CD4-positive, alpha-beta T cell (primary cell): Measurements from ENCODE around the gene SLC5A2. TPM values are rescaled to one million over a fixed set of nuclear protein-coding genes. Genes with fewer than 3 reads are reported as not detected.

Source experiments
- ATAC-seq: fragments of 200-7000 bp; cut with Tn5 transposase; one replicate; pipeline ENCODE4 v1.10.0; 2022; ENCODE audit warnings: mild to moderate bottlenecking; ENCODE audit not compliant: poor library complexity
- CTCF ChIA-PET: fragments of 350-600 bp; sonication (Branson Sonifier 250); formaldehyde crosslinking; loops from one replicate; lab custom pipeline; 2021; ENCODE audit warnings: antibody characterized with exemption, inconsistent platforms; lab: Charles Lee
- POLR2A ChIA-PET: fragments of 350-600 bp; sonication (Branson Sonifier 250); formaldehyde crosslinking; loops from one replicate; lab custom pipeline; 2021; ENCODE audit warnings: antibody characterized with exemption, inconsistent platforms; lab: Charles Lee
- DNase-seq, 14 experiments: peaks; one replicate each; pipeline ENCODE4 v3.0.0-alpha.2; 2013 to 2020; ENCODE audit warnings: mixed read lengths in 2 of 14
- H3K27ac ChIP-seq, 2 donors: one replicate each; pipeline versions ENCODE4 v1.5.1 to v1.7.0; 2013; ENCODE audit warnings: low read length in 2 of 2, low read depth in 1 of 2, mild to moderate bottlenecking in 1 of 2
- H3K27me3 ChIP-seq, 2 experiments: 1 replicate in 1 of 2; 2 replicates in 1 of 2; pipeline versions ENCODE4 v1.6.1 to v1.7.0; 2013; ENCODE audit warnings: low read length in 2 of 2, control low read depth in 1 of 2, mild to moderate bottlenecking in 1 of 2, moderate library complexity in 1 of 2; ENCODE audit not compliant: insufficient read depth in 2 of 2, control insufficient read depth in 1 of 2
- H3K36me3 ChIP-seq: one replicate; pipeline ENCODE4 v1.6.1; 2013; ENCODE audit warnings: low read length, control low read depth; ENCODE audit not compliant: insufficient read depth
- H3K4me1 ChIP-seq: one replicate; pipeline ENCODE4 v1.6.1; 2013; ENCODE audit warnings: low read length, control low read depth; ENCODE audit not compliant: insufficient read depth
- H3K4me3 ChIP-seq: one replicate; pipeline ENCODE4 v1.5.1; 2013; ENCODE audit warnings: mild to moderate bottlenecking, low read length, moderate library complexity
- H3K9me3 ChIP-seq, 2 experiments: 1 replicate in 1 of 2; 2 replicates in 1 of 2; pipeline versions ENCODE4 v1.6.1 to v1.7.0; 2013; ENCODE audit warnings: low read length in 2 of 2, mild to moderate bottlenecking in 2 of 2, control low read depth in 1 of 2, moderate library complexity in 1 of 2; ENCODE audit not compliant: control insufficient read depth in 1 of 2, insufficient read depth in 1 of 2
- H3K27ac Mint-ChIP-seq: one replicate; pipeline ENCODE4 v1.8.0; 2020; ENCODE audit warnings: mixed read lengths
- H3K27me3 Mint-ChIP-seq: one replicate; pipeline ENCODE4 v1.8.0; 2021; ENCODE audit warnings: mixed read lengths
- H3K36me3 Mint-ChIP-seq: one replicate; pipeline ENCODE4 v1.8.0; 2021; ENCODE audit warnings: low read depth, mixed read lengths
- H3K4me1 Mint-ChIP-seq: one replicate; pipeline ENCODE4 v1.8.0; 2021; ENCODE audit warnings: low read depth, mixed read lengths
- H3K4me3 Mint-ChIP-seq: one replicate; pipeline ENCODE4 v1.8.0; 2020; ENCODE audit warnings: mild to moderate bottlenecking, mixed read lengths
- H3K9me3 Mint-ChIP-seq: one replicate; pipeline ENCODE4 v1.8.0; 2020; ENCODE audit warnings: mixed read lengths
- CTCF ChIP-seq: fragments of 200-600 bp; IDR thresholded peaks from one replicate; pipeline ENCODE4 v1.8.0; 2022; ENCODE audit warnings: antibody characterized with exemption, mild to moderate bottlenecking
- intact Hi-C, 2 experiments: fragments of 100-400 bp; cut with DNase I in 1 of 2; cut with micrococcal nuclease in 1 of 2; formaldehyde crosslinking; loops; one replicate each; pipeline versions ENCODE4 v1.15.1 to v1.9.0; 2023 to 2025; cut with DNase I, micrococcal nuclease
- total RNA-seq, 174 experiments: library from RNA in 2 of 174; stranded (reverse) in 2 of 174; gene quantifications; one replicate each; pipeline ENCODE4 v1.2.3 and lab custom pipeline; 2021 to 2026

SLC5A2 gene
- total RNA-seq, 2 experiments from 2014 or later, result 4.1 to 5.3 TPM

- no peaks in the 10 kb centered on the region for H3K9me3 Mint-ChIP-seq
- ChIA-PET CTCF (no interaction called here), POLR2A (interaction anchor here (0.9 to 1.3 kb wide), 2 partner anchors 10 to 22 kb away, joined by 3 to 8 read pairs; partner anchors contain the start of gene RUSF1)
- H3K4me1 Mint-ChIP-seq, result peaks cover 10% of the 10 kb centered on the region
- no peaks in the 10 kb centered on the region for H3K36me3 ChIP-seq
- H3K27ac ChIP-seq, result no peak overlapping the region
- DNase-seq (no peak), ATAC-seq (no peak)
- H3K27me3 Mint-ChIP-seq, result peaks cover 28% of the 10 kb centered on the region
- H3K4me3 Mint-ChIP-seq, result no peak overlapping the region
- no peaks in the 10 kb centered on the region for H3K36me3 Mint-ChIP-seq
- peaks cover 4% of the 10 kb centered on the region for H3K4me1 ChIP-seq
- H3K9me3 ChIP-seq, result no peaks in the 10 kb centered on the region
- H3K4me3 ChIP-seq, result peak overlapping the region; percentile 20
- intact Hi-C loops, result loop anchor here in 1 of 2 experiments (10.0 kb wide), 1 partner anchor 75 kb away; no protein-coding TSS in a partner anchor
- peaks cover 19 to 32% of the 10 kb centered on the region in 2 experiments for H3K27me3 ChIP-seq
- no peak for TF ChIP-seq CTCF
- H3K27ac Mint-ChIP-seq, result no peak overlapping the region
Observed at GRCh38 chr16:31529937-31530312, 47.0 kb downstream of the SLC5A2 start.

- H3K27ac Mint-ChIP-seq, result no peak overlapping the region
- no peak for TF ChIP-seq CTCF
- Histone ChIP-seq H3K27ac (no peak overlapping the region), H3K36me3 (no peaks in the 10 kb centered on the region), H3K4me3 (no peak overlapping the region), H3K9me3 (no peaks in the 10 kb centered on the region), H3K27me3 (peaks cover 24 to 35% of the 10 kb centered on the region in 2 experiments), H3K4me1 (peaks cover 4% of the 10 kb centered on the region)
- intact Hi-C loops, result loop anchor here in 1 of 2 experiments (10.0 kb wide), 1 partner anchor 74 kb away; no protein-coding TSS in a partner anchor
- peaks cover 10% of the 10 kb centered on the region for H3K4me1 Mint-ChIP-seq
- ATAC-seq, result no peak
- DNase-seq, result no peak
- POLR2A ChIA-PET, result no interaction called here
- H3K9me3 Mint-ChIP-seq, result no peaks in the 10 kb centered on the region
- H3K36me3 Mint-ChIP-seq, result no peaks in the 10 kb centered on the region
- CTCF ChIA-PET, result no interaction called here
- peaks cover 28% of the 10 kb centered on the region for H3K27me3 Mint-ChIP-seq
- H3K4me3 Mint-ChIP-seq, result no peak overlapping the region
Observed at GRCh38 chr16:31530405-31530804, 47.5 kb downstream of the SLC5A2 start.

- Histone ChIP-seq H3K27me3 (peaks cover 31 to 41% of the 10 kb centered on the region in 2 experiments), H3K4me1 (peaks cover 4% of the 10 kb centered on the region), H3K4me3 (no peak overlapping the region), H3K36me3 (no peaks in the 10 kb centered on the region), H3K9me3 (no peaks in the 10 kb centered on the region), H3K27ac (no peak overlapping the region)
- no peak for TF ChIP-seq CTCF
- ATAC-seq, result no peak
- intact Hi-C loops, result loop anchor here in 1 of 2 experiments (10.0 kb wide), 1 partner anchor 74 kb away; no protein-coding TSS in a partner anchor
- H3K36me3 Mint-ChIP-seq, result no peaks in the 10 kb centered on the region
- H3K4me3 Mint-ChIP-seq, result no peak overlapping the region
- CTCF ChIA-PET, result no interaction called here
- H3K4me1 Mint-ChIP-seq, result peaks cover 10% of the 10 kb centered on the region
- POLR2A ChIA-PET, result no interaction called here
- no peak overlapping the region for H3K27ac Mint-ChIP-seq
- no peaks in the 10 kb centered on the region for H3K9me3 Mint-ChIP-seq
- no peak for DNase-seq
- peaks cover 34% of the 10 kb centered on the region for H3K27me3 Mint-ChIP-seq
Observed at GRCh38 chr16:31531096-31531495, 48.2 kb downstream of the SLC5A2 start.
